NCI-H1930 (cell line): ENCODE results near the gene AATF.
"Not testable (repeated sequence)": the region's sequence is repeated elsewhere in the genome, so short reads cannot be mapped to it uniquely, and the experiment has no call there.

Experiments used
- DNase-seq, 2 experiments: peaks; one replicate each; lab custom pipeline; 2025; lab: John Stamatoyannopoulos, UW

Gene AATF

GRCh38 chr17:37047631-37048104 is 98.9 kb downstream of the AATF start:
- DNase-seq = peak; percentile 52 to 80

DNA sequence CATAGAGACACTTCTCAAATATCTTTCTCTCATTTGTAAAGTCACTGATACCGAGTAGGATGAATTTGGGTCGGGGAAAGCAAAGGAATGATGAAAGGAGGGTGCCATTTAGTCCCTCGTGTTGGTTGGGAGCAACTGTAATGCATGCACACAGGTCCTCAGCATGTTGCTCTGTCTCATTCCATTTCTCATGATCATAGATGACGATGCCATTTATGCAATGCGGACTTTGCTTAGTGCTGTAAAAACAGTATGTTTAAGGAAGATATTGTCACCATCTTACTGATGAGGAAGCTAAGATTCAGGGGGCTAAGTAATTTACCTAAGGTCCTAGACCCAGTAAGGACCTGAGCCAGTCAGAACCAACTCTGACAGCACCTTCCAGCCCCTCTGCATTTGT is 100.1 kb downstream of the AATF start:
- DNase-seq = no peak

GRCh38 chr17:37050920-37051319 is 102.2 kb downstream of the AATF start:
- no peak for DNase-seq

DNA sequence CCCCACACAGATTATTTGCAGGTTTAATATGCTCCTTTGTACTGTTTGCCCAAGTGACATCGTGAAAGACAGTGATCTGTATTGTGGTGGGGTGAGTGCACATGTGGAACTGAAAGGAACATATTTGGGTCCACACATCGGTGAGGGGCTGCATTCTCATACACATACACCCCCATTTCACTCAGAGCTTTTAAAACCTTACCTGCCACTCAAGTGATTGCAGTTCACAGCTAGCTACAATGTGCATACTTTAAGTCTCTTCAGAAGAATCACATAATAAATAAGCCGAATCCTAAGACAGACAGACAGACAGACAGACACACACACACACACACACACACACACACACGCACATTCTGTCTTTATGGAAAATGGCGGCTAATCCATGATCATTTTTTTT is 102.6 kb downstream of the AATF start:
- DNase-seq = no peak

DNA sequence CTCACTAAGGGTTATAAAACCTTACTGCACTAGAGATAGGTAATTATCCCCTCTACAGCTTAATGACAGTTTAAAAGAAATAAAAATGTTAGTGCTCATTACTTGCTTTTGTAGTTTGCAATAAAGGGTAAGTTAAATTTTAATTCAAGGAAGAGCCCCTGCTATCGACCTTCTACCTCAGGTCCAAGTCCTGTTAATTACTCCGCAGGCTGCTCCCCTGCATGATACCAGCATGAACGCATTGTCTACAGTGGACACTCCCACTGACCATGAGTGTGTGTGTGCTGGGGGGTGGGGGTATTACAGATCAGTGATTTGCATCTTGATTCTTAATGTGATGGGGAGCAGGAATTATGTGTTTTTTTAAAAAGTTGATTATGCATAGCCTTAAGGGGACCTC is 103.1 kb downstream of the AATF start:
- no peak for DNase-seq

DNA sequence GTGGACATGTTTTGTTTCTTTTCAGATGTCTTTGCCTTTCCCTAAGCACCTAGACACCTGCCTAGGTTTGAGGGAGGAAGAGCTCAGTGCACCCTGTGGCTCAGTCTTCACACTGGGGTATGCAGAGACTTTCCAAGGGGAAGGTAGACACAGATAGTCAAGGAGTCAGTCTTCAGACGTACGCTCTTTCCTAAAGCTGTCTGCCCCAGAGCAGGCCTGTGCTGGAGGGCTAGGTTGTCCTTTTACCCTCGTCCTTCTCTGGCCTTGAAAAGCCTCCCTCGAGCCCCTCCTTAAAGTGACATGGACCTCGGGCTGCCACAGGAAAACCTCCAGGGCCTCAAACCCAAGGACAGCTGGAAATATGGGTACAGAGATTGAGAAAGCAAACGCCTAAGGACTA is 103.7 kb downstream of the AATF start:
- no peak for DNase-seq

DNA sequence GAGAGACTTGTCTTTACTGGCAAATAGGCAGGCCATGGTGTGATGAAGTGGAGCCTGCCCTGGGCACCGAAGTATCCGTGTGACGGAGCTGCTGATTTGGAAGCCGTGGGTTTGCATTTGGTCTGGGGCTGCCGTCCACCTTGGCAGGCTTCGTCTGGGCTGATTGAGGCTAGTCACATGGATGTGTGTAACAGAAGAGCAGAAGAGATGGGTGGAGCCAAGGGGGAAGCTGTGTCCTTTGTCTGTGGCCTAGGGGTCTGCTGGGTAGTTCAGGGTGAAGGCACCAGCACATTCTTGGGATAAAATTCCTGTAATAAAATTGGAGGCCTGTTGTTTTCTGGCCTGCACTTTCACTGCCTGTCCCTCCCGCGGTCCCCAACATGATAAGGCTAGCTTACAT is 106.1 kb downstream of the AATF start:
- DNase-seq = no peak

DNA sequence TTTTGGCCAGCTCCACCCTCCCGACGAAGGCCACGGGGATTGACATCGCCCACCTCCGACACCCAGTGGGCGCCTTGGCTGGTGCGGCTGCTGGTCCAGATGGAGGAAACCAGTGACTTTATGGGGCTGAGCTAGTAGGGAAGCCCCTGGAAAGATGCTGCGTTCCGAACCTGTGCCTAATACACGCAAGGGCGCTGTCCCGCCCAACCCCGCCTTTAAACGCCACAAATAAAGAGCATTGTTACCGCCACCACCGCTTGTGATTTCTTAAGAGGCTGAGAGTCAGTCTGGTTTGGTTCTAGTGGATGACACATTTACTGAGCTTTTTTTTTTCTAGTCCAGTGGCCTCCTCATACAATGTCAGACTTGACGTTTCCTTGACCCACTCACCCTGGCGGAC is 107.9 kb downstream of the AATF start:
- DNase-seq = no peak

DNA sequence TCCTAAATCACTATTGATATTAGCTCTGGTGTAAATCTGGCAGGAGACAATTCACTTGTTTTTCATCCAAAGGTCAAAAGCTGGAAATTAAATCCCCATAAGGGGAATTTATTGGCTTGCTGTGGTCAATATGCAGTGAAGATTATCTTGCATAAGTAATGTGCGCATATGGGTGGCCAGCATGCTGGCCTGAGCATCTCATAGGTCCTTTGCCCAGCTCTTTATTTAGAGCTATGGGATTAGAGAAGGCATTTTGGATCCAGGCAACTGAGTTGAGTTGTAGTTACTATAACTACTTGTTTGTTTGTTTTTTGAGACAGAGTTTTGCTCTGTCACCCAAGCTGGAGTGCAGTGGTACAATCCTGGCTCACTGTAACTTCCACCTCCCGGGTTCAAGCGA is 110.7 kb downstream of the AATF start:
- DNase-seq = no peak

DNA sequence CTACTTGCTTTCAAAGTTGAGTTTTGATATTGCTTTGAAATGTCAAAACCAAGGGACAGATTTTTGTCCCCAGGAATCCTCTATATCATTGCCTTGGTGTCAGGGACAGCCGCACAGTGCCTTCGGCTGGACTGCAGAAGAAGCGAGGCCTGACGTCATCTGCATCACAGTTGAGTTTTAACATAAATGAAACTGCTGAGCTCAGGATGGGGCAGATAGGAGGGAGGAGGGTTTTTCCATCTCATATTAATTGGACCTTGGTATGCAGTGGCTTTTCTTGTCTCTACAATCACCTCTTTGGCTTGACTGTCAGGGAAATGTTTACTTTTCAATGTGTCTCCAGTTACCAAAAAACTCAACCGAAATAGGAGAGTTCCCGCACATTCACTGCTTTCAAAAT is 111.3 kb downstream of the AATF start:
- no peak for DNase-seq

DNA sequence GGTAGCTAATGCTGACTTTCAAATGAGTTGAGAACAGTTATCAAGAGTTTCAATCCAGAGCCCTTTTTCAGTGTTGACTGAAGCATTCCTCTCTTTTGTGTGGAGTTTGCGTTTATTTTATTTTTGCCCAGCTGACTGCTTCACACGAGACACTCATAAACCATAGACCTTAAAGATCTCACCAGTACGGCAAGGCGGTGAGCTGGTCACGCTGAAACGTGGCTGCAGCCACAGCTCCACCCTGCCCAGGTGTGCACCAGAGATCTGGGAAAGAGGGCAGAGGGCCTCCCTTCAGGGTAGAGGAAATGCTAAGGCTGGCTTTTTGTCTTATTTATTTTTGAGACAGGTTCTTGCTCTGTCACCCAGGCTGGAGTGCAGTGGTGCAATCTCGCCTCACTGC is 112.2 kb downstream of the AATF start:
- no peak for DNase-seq

- no peak for DNase-seq
These were observed 113.3 kb downstream of the AATF start for GRCh38 chr17:37062021-37062420.

- DNase-seq = no peak
These were observed 115.5 kb downstream of the AATF start for GRCh38 chr17:37064206-37064605.

- DNase-seq = no peak
These were observed 116.2 kb downstream of the AATF start for GRCh38 chr17:37064956-37065355.

GRCh38 chr17:37065486-37066321 is 117.0 kb downstream of the AATF start:
- DNase-seq = no peak

- no peak for DNase-seq
These were observed 117.8 kb downstream of the AATF start for GRCh38 chr17:37066322-37067255.

DNA sequence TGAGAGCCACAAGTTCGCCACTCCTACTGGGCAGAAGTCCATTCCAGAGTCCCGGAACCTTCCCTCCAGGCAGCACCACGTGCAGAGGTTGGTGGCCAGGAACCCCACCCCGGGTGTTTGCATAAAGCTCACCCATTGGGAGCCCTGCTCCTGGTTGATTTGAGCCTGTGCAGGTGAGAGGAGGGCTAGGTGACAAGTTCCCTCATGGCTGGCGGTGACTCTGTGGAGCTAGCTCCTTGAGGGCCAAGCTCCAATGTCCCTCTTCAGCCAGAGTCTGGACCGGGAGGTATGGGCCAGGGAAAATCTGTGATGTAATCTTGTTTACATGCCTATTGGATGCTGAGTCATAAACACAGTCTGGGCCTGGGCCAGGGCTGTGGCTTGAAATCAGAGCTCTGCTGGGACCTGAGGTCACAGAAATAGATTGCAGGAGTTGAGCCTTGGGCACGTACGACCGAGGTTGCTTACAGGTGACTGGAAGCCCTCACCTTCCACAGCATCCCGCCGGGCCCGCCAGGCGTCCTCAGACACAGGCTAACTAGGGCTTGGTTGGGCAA is 118.9 kb downstream of the AATF start:
- DNase-seq = no peak

- DNase-seq = no peak
These were observed 119.5 kb downstream of the AATF start for GRCh38 chr17:37068266-37068665.

DNA sequence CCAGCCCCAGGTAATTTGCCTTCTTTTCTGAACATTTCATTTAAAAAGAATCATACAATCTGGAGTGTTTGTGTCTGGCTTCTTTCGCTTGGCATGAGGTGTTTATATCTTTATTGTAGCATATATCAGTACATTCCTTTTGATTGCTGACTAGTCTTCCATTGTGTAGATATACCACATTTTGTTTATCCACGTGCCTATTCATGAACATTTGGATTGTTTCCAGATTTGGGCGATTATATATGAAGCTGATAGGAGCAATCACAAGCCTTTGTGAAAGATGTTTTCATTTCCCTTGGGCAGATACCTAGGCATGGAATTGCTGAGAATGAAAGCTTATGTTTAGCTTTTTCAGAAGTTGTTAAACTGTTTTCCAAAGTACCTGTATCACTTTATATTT is 120.3 kb downstream of the AATF start:
- no peak for DNase-seq

GRCh38 chr17:37073464-37073863 is 124.7 kb downstream of the AATF start:
- DNase-seq = not testable (repeated sequence)

GRCh38 chr17:37079065-37079708 is 130.4 kb downstream of the AATF start:
- no peak for DNase-seq

- DNase-seq = no peak
These were observed 131.0 kb downstream of the AATF start for GRCh38 chr17:37079735-37080134.
